A673 (cell line): ENCODE measurements around the gene METTL25. TPM values are rescaled to one million over a fixed set of nuclear protein-coding genes. Genes with fewer than 3 reads are reported as not detected.

Source experiments
- BruUV-seq: library from RNA; stranded (reverse); fragments of 400-500 nt; replicated peaks from 2 replicates; lab custom pipeline; 2021; lab: Mats Ljungman, UMichigan
- CTCF ChIA-PET: fragments of 300-600 bp; sonication (Branson Sonifier 250); formaldehyde crosslinking; loops from one replicate; lab custom pipeline; 2022; ENCODE audit warnings: antibody characterized with exemption; lab: Charles Lee
- POLR2A ChIA-PET: fragments of 300-600 bp; sonication (Branson Sonifier 250); formaldehyde crosslinking; loops from one replicate; lab custom pipeline; 2022; ENCODE audit warnings: antibody characterized with exemption; ENCODE audit not compliant: low non-redundant PET; lab: Charles Lee
- DNase-seq: peaks from one replicate; pipeline ENCODE4 v3.0.0-alpha.2; 2015; ENCODE audit warnings: low spot score
- H3K27ac ChIP-seq: fragments of 200-600 bp; sonication (generic); 2 replicates; pipeline ENCODE4 v1.5.1; 2016; ENCODE audit warnings: mixed run types, low read depth, mild to moderate bottlenecking, mixed read lengths, antibody characterized with exemption, low read length; ENCODE audit not compliant: poor library complexity, severe bottlenecking
- H3K27me3 ChIP-seq: fragments of 200-600 bp; sonication (generic); replicated peaks from 2 replicates; pipeline ENCODE4 v1.6.1; 2017; ENCODE audit warnings: mixed run types, low read depth, mild to moderate bottlenecking, mixed read lengths, antibody characterized with exemption, low read length; ENCODE audit not compliant: insufficient read depth, poor library complexity
- H3K36me3 ChIP-seq: fragments of 200-600 bp; sonication (generic); 2 replicates; pipeline ENCODE4 v1.6.1; 2016; ENCODE audit warnings: mixed run types, mild to moderate bottlenecking, mixed read lengths, antibody characterized with exemption, low read length; ENCODE audit not compliant: insufficient read depth, poor library complexity, severe bottlenecking
- H3K4me1 ChIP-seq: fragments of 200-600 bp; sonication (generic); 2 replicates; pipeline ENCODE4 v1.6.1; 2017; ENCODE audit warnings: mixed run types, mild to moderate bottlenecking, mixed read lengths, antibody characterized with exemption, low read length; ENCODE audit not compliant: insufficient read depth, poor library complexity, severe bottlenecking
- H3K4me3 ChIP-seq: fragments of 200-600 bp; sonication (generic); 2 replicates; pipeline ENCODE4 v1.5.1; 2016; ENCODE audit warnings: low read depth, mixed run types, mild to moderate bottlenecking, mixed read lengths, low read length; ENCODE audit not compliant: poor library complexity, severe bottlenecking
- H3K9me3 ChIP-seq: fragments of 200-600 bp; sonication (generic); 2 replicates; pipeline ENCODE4 v1.6.1; 2016; ENCODE audit warnings: mixed run types, low read depth, mild to moderate bottlenecking, mixed read lengths, antibody characterized with exemption, low read length; ENCODE audit not compliant: poor library complexity, severe bottlenecking
- CTCF ChIP-seq: fragments of 300-800, 200-600 bp; sonication (generic); conservative IDR thresholded peaks from 2 replicates; pipeline ENCODE4 v1.5.1; 2017; ENCODE audit warnings: low read depth, mild to moderate bottlenecking, antibody characterized with exemption, low read length, moderate library complexity, mixed read lengths
- EZH2 ChIP-seq: fragments of 200-600 bp; sonication (generic); IDR thresholded peaks from 2 replicates; pipeline ENCODE4 v1.6.1; 2017; ENCODE audit warnings: borderline replicate concordance, low read depth, mild to moderate bottlenecking, mixed read lengths, antibody characterized with exemption, low read length; ENCODE audit not compliant: poor library complexity, severe bottlenecking
- intact Hi-C: fragments of 100-400 bp; cut with micrococcal nuclease; formaldehyde crosslinking; loops from one replicate; pipeline ENCODE4 v1.10.0; 2022; ENCODE audit not compliant: unreplicated experiment
- total RNA-seq: library from RNA; stranded (reverse); gene quantifications from 2 replicates; pipeline ENCODE4 v1.2.3, GENCODE V29; 2021

Gene METTL25
- total RNA-seq, 1 experiment from 2014 or later = 5.1 TPM

- H3K4me3 ChIP-seq = no peak overlapping the region
- TF ChIP-seq EZH2 = no peak
- TF ChIP-seq CTCF = no peak
- no TSS peak for BruUV-seq
- intact Hi-C loops = no loop called here
- H3K9me3 ChIP-seq = no peaks in the 10 kb centered on the region
- DNase-seq = no peak
- H3K36me3 ChIP-seq = no peaks in the 10 kb centered on the region
- no peak overlapping the region for H3K27ac ChIP-seq
- no peaks in the 10 kb centered on the region for H3K27me3 ChIP-seq
- CTCF ChIA-PET = no interaction called here
- H3K4me1 ChIP-seq = no peaks in the 10 kb centered on the region
- POLR2A ChIA-PET = no interaction called here
These were observed 149.4 kb downstream of the METTL25 start for GRCh38 chr12:82507686-82508085.

- Histone ChIP-seq H3K27ac (no peak overlapping the region), H3K36me3 (no peaks in the 10 kb centered on the region), H3K27me3 (no peaks in the 10 kb centered on the region), H3K4me1 (no peaks in the 10 kb centered on the region), H3K9me3 (no peaks in the 10 kb centered on the region), H3K4me3 (no peak overlapping the region)
- DNase-seq = no peak
- no TSS peak for BruUV-seq
- CTCF ChIA-PET = no interaction called here
- POLR2A ChIA-PET = no interaction called here
- TF ChIP-seq EZH2 = no peak
- TF ChIP-seq CTCF = no peak
- intact Hi-C loops = no loop called here
These were observed 152.1 kb downstream of the METTL25 start for GRCh38 chr12:82510386-82510785.

GRCh38 chr12:82514880-82515279 lies 156.6 kb downstream of the METTL25 start:
- no peak overlapping the region for H3K4me3 ChIP-seq
- H3K36me3 ChIP-seq = no peaks in the 10 kb centered on the region
- ChIA-PET CTCF (interaction anchor here (0.6 kb wide), 1 partner anchor 1197 kb away, joined by 3 read pairs; no protein-coding TSS in a partner anchor), POLR2A (no interaction called here)
- H3K27ac ChIP-seq = no peak overlapping the region
- H3K4me1 ChIP-seq = no peaks in the 10 kb centered on the region
- DNase-seq = no peak
- intact Hi-C loops = no loop called here
- no peaks in the 10 kb centered on the region for H3K9me3 ChIP-seq
- H3K27me3 ChIP-seq = no peaks in the 10 kb centered on the region
- no peak for TF ChIP-seq CTCF
- no peak for TF ChIP-seq EZH2
- no TSS peak for BruUV-seq
